Kidney (tissue), 14 donors: Measurements from ENCODE around the gene GSTM2. TPM values are rescaled to one million over a fixed set of nuclear protein-coding genes. Genes with fewer than 3 reads are reported as not detected.
"Not testable (repeated sequence)": the region's sequence is repeated elsewhere in the genome, so short reads cannot be mapped to it uniquely, and the experiment has no call there.

Experiments used
- DNase-seq, 5 donors: peaks; one replicate each; pipeline ENCODE4 v3.0.0-alpha.2; 2013 to 2020
- FAIRE-seq: peaks from 2 replicates; lab custom pipeline; 2012; peaks lifted over from hg19 to GRCh38; lab: Jason Lieb, UNC
- H3K27ac ChIP-seq, 2 donors: one replicate each; pipeline ENCODE4 v1.7.0; 2013; ENCODE audit warnings: low read depth in 2 of 2, low read length in 2 of 2, inconsistent platforms in 1 of 2
- H3K27me3 ChIP-seq: one replicate; pipeline ENCODE4 v1.7.1; 2013; ENCODE audit warnings: low read length, inconsistent platforms; ENCODE audit not compliant: control insufficient read depth, insufficient read depth
- H3K36me3 ChIP-seq, 3 donors: one replicate each; pipeline versions ENCODE4 v1.7.0 to v1.7.1; 2013; ENCODE audit warnings: low read length in 3 of 3, control low read depth in 1 of 3, inconsistent platforms in 1 of 3; ENCODE audit not compliant: insufficient read depth in 3 of 3, control insufficient read depth in 2 of 3
- H3K4me1 ChIP-seq, 3 donors: one replicate each; pipeline versions ENCODE4 v1.7.0 to v1.7.1; 2013; ENCODE audit warnings: low read length in 3 of 3, inconsistent platforms in 1 of 3, low read depth in 1 of 3; ENCODE audit not compliant: control insufficient read depth in 2 of 3, insufficient read depth in 2 of 3
- H3K4me3 ChIP-seq, 3 donors: one replicate each; pipeline versions ENCODE4 v1.7.0 to v1.8.1; 2013; ENCODE audit warnings: low read length in 3 of 3, control low read depth in 1 of 3, inconsistent platforms in 1 of 3
- H3K9ac ChIP-seq, 3 donors: one replicate each; pipeline versions ENCODE4 v1.7.0 to v1.7.1; 2013; ENCODE audit warnings: low read length in 3 of 3, control low read depth in 1 of 3, inconsistent platforms in 1 of 3
- H3K9me3 ChIP-seq, 3 donors: one replicate each; pipeline versions ENCODE4 v1.7.0 to v1.7.1; 2013; ENCODE audit warnings: low read length in 3 of 3, control low read depth in 1 of 3, inconsistent platforms in 1 of 3; ENCODE audit not compliant: control insufficient read depth in 2 of 3, insufficient read depth in 1 of 3
- intact Hi-C: fragments of 100-400 bp; cut with DNase I; formaldehyde crosslinking; loops from one replicate; pipeline ENCODE4 v1.11.1; 2022
- polyA plus RNA-seq: library from polyadenylated mRNA; stranded (reverse); fragments of 350-450 nt; fragmentation: Illumina TruSeq; extraction: RNeasy Lipid Tissue Mini Kit (QIAGEN cat#74804); gene quantifications from one replicate; pipeline ENCODE4 v1.2.3, GENCODE V29; 2014; ENCODE audit warnings: low read depth, low replicate concordance; ENCODE audit not compliant: insufficient read depth
- total RNA-seq: library from RNA; stranded (reverse); fragmentation: NEBNext Ultra II Directional; extraction: Animal tissue kit (Norgen Biotek cat#: 25700); gene quantifications from one replicate; pipeline ENCODE4 v1.2.1, GENCODE V29; 2021
- TF ChIP-seq, protein P1 (sequence below): IDR thresholded peaks from 3 replicates; pipeline ENCODE4 v1.5.1; 2012; ENCODE audit warnings: mild to moderate bottlenecking, moderate library complexity, borderline replicate concordance; ENCODE audit not compliant: insufficient read depth; ENCODE audit errors: extremely low read depth
- donor health status: control.
- donor health status: control.
- donor health status: control.
- donor health status: control.
- donor health status: control.
- donor health status: DM: yes; HTN: yes; CAD: no.
- donor health status: Normal renal cell carcinoma (clear cell type).

Gene GSTM2
- total and polyA plus RNA-seq, 2 donors from 2014 or later: 47.1 to 116 TPM

DNA sequence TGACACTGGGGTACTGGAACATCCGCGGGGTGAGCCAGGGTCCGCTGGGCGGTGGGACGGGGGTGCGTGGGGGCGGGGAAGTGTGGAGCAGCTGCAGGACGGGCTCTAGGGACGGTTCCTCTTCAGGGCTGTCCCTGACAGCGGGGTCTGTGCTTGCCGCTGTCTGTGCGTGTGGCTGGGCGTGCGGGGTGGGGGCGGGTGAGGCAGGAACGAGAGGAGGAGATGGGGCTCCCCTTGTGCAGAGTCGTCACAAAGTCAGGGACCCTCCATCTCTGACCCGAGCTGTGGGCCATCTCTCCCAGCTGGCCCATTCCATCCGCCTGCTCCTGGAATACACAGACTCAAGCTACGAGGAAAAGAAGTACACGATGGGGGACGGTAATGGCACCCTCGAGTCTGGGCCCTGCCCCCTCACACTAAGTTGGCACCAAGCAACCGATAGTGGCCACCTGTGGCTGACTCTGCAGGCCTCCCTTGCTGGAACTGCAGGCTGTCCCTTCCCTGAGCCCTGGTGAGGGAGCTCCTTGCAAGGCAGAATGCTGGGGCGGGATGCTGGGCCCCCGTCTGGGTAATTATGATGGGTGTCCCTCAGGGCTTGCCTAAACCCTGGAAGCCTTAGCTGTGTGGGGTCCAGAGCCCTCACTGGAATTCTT is 392 bp downstream of the GSTM2 start:
- TF ChIP-seq, protein P1, sequence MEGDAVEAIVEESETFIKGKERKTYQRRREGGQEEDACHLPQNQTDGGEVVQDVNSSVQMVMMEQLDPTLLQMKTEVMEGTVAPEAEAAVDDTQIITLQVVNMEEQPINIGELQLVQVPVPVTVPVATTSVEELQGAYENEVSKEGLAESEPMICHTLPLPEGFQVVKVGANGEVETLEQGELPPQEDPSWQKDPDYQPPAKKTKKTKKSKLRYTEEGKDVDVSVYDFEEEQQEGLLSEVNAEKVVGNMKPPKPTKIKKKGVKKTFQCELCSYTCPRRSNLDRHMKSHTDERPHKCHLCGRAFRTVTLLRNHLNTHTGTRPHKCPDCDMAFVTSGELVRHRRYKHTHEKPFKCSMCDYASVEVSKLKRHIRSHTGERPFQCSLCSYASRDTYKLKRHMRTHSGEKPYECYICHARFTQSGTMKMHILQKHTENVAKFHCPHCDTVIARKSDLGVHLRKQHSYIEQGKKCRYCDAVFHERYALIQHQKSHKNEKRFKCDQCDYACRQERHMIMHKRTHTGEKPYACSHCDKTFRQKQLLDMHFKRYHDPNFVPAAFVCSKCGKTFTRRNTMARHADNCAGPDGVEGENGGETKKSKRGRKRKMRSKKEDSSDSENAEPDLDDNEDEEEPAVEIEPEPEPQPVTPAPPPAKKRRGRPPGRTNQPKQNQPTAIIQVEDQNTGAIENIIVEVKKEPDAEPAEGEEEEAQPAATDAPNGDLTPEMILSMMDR: no peak
- DNase-seq (peak in 2 of 5 donors; percentile 28 to 61), FAIRE-seq (no peak)
- peak overlapping the region; percentile 50 to 65 (median 53) for H3K4me3 ChIP-seq
- no peaks in the 10 kb centered on the region for H3K9me3 ChIP-seq
- no peak overlapping the region for H3K27ac ChIP-seq
- intact Hi-C loops: no loop called here
- H3K36me3 ChIP-seq: no peaks in the 10 kb centered on the region
- peaks cover 0 to 5% (median 2%) of the 10 kb centered on the region in 3 donors for H3K4me1 ChIP-seq
- H3K9ac ChIP-seq: peak overlapping the region in 2 of 3 donors; percentile 25 to 46
- H3K27me3 ChIP-seq: no peaks in the 10 kb centered on the region

- FAIRE-seq: no peak
- peaks cover 0 to 5% (median 2%) of the 10 kb centered on the region in 3 donors for H3K4me1 ChIP-seq
- DNase-seq: no peak
- intact Hi-C loops: no loop called here
- no peak overlapping the region for H3K9ac ChIP-seq
- no peaks in the 10 kb centered on the region for H3K9me3 ChIP-seq
- TF ChIP-seq, protein P1: no peak
- no peak overlapping the region for H3K27ac ChIP-seq
- H3K27me3 ChIP-seq: no peaks in the 10 kb centered on the region
- H3K4me3 ChIP-seq: no peak overlapping the region
- H3K36me3 ChIP-seq: no peaks in the 10 kb centered on the region
Observed at GRCh38 chr1:109669246-109669948, 1.5 kb downstream of the GSTM2 start.

DNA sequence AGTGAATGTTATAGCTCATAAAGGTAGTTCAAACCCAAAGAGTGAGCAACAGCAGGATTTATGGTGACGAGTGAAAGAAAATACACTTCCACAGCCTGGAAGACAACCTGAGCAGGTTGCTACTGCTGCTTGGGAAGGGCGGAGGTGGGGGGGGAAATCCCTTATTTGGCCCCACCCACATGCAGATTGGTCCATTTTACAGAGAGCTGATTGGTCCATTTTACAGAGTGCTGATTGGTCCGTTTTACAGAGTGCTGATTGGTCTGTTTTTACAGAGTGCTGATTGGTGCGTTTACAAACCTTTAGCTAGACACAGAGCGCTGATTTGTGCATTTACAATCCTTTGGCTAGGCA is 2.1 kb downstream of the GSTM2 start:
- H3K9ac ChIP-seq, H3K27me3 ChIP-seq, H3K36me3 ChIP-seq, DNase-seq, H3K27ac ChIP-seq, FAIRE-seq, H3K9me3 ChIP-seq, H3K4me1 ChIP-seq, H3K4me3 ChIP-seq, intact Hi-C loops: not testable (repeated sequence)

DNA sequence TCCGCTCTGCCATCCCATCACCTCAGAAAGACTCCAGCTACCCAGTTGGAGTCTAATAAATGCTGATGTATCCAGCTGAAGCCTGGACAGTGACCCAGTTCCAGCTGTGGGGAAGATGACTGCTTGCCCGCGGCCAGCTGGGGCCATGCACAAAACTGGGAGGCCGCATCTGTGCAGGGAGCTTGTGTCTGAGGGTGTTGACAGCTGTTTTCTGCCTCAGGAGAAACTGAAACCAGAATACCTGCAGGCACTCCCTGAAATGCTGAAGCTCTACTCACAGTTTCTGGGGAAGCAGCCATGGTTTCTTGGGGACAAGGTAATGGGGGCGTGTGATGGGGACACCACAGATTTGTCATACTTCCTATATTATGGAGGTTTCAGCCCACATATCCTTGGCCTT is 3.2 kb downstream of the GSTM2 start:
- DNase-seq: peak in 1 of 5 donors; percentile 13
- TF ChIP-seq, protein P1: no peak

GRCh38 chr1:109673861-109674260 is 6.0 kb downstream of the GSTM2 start:
- H3K9me3 ChIP-seq, H3K27me3 ChIP-seq, H3K36me3 ChIP-seq, H3K4me3 ChIP-seq, H3K27ac ChIP-seq, H3K9ac ChIP-seq, H3K4me1 ChIP-seq, FAIRE-seq, DNase-seq, intact Hi-C loops: not testable (repeated sequence)

More for the DNA sequence above, 3.2 kb downstream of the GSTM2 start:
- no peak for FAIRE-seq
- H3K9ac ChIP-seq: no peak overlapping the region
- H3K4me1 ChIP-seq: peaks cover 0 to 5% (median 2%) of the 10 kb centered on the region in 3 donors
- intact Hi-C loops: no loop called here
- no peaks in the 10 kb centered on the region for H3K27me3 ChIP-seq
- H3K9me3 ChIP-seq: no peaks in the 10 kb centered on the region
- no peaks in the 10 kb centered on the region for H3K36me3 ChIP-seq
- no peak overlapping the region for H3K4me3 ChIP-seq
- H3K27ac ChIP-seq: no peak overlapping the region
